K562 (cell line): ENCODE data around the gene SEC61A2. TPM values are rescaled to one million over a fixed set of nuclear protein-coding genes. Genes with fewer than 3 reads are reported as not detected.

Experiments used
- ATAC-seq: fragments of 200-7000 bp; cut with Tn5 transposase; 3 replicates; pipeline ENCODE4 v1.9.1; 2020; ENCODE audit warnings: moderate library complexity
- BruUV-seq: library from RNA; stranded (reverse); fragments of 400-500 nt; replicated peaks from 2 replicates; lab custom pipeline; 2021; lab: Mats Ljungman, UMichigan
- CTCF ChIA-PET: fragments of 300-600 bp; formaldehyde crosslinking; extraction: SDS; loops from one replicate; lab custom pipeline; 2021; ENCODE audit warnings: low intra/inter-chr PET ratio; lab: Yijun Ruan, JAX
- POLR2A ChIA-PET: fragments of 300-600, 350-650 bp; sonication (Branson Sonifier 250); formaldehyde crosslinking; extraction: SDS; loops from one replicate; lab custom pipeline; 2021; ENCODE audit warnings: antibody characterized with exemption, inconsistent platforms; lab: Yijun Ruan, JAX
- DNase-seq, 4 experiments: peaks; one replicate each; pipeline versions ENCODE4 v3.0.0 to v3.0.0-alpha.2; 2011 to 2018; ENCODE audit warnings: low spot score in 3 of 4, mixed read lengths in 3 of 4; ENCODE audit errors: extremely low read depth in 1 of 4
- FAIRE-seq: peaks from 2 replicates; lab custom pipeline; 2011; peaks lifted over from hg19 to GRCh38; lab: Jason Lieb, UNC
- H2AFZ ChIP-seq: 2 replicates; pipeline ENCODE4 v1.6.0; 2011; ENCODE audit warnings: low read depth, low read length, control low read depth, inconsistent platforms
- H3K27ac ChIP-seq: fragments of 200-600 bp; 3 replicates; pipeline ENCODE4 v1.8.0; 2011; ENCODE audit warnings: low read depth, mild to moderate bottlenecking, control low read depth, inconsistent platforms, low read length, moderate library complexity, mixed read lengths; ENCODE audit errors: extremely low read depth
- H3K27me3 ChIP-seq, 2 experiments: fragments of 300-600 bp in 1 of 2; 2 replicates in 1 of 2; 3 replicates in 1 of 2; pipeline versions ENCODE4 v1.6.0 to v1.8.0; 2011; ENCODE audit warnings: inconsistent platforms in 2 of 2, low read length in 2 of 2, mild to moderate bottlenecking in 1 of 2, mixed read lengths in 1 of 2, moderate library complexity in 1 of 2; ENCODE audit not compliant: control insufficient read depth in 2 of 2, insufficient read depth in 2 of 2
- H3K36me3 ChIP-seq: fragments of 300-600 bp; 3 replicates; pipeline ENCODE4 v1.8.0; 2011; ENCODE audit warnings: mild to moderate bottlenecking, low read length, inconsistent platforms; ENCODE audit not compliant: control insufficient read depth, insufficient read depth
- H3K4me1 ChIP-seq, 2 experiments: fragments of 200-600 bp in 1 of 2; replicated peaks in 1 of 2; 2 replicates in 1 of 2; 3 replicates in 1 of 2; pipeline versions ENCODE4 v1.5.1 to v1.8.0; 2011; ENCODE audit warnings: inconsistent platforms in 2 of 2, low read length in 2 of 2, mild to moderate bottlenecking in 1 of 2, mixed read lengths in 1 of 2, moderate library complexity in 1 of 2; ENCODE audit not compliant: control insufficient read depth in 2 of 2, insufficient read depth in 2 of 2
- H3K4me2 ChIP-seq: 2 replicates; pipeline ENCODE4 v1.6.1; 2011; ENCODE audit warnings: low read length, control low read depth, inconsistent platforms, mixed read lengths; ENCODE audit not compliant: insufficient read depth
- H3K4me3 ChIP-seq: fragments of 200-600 bp; sonication (generic), shearing (Covaris generic); 2 replicates; pipeline ENCODE4 v1.5.1; 2016; ENCODE audit warnings: control low read depth, inconsistent platforms
- H3K79me2 ChIP-seq: fragments of 200-600 bp; 3 replicates; pipeline ENCODE4 v1.8.0; 2011; ENCODE audit warnings: low read length, inconsistent platforms; ENCODE audit not compliant: control insufficient read depth, insufficient read depth
- H3K9ac ChIP-seq, 2 experiments: 2 replicates each; pipeline versions ENCODE4 v1.6.0 to v1.6.1; 2011; ENCODE audit warnings: low read depth in 2 of 2, low read length in 2 of 2, control low read depth in 1 of 2, inconsistent platforms in 1 of 2, mild to moderate bottlenecking in 1 of 2, mixed read lengths in 1 of 2; ENCODE audit not compliant: insufficient read depth in 1 of 2
- H3K9me1 ChIP-seq: one replicate; pipeline ENCODE4 v1.6.0; 2011; ENCODE audit warnings: inconsistent platforms, mild to moderate bottlenecking, low read length, moderate library complexity; ENCODE audit not compliant: control insufficient read depth, insufficient read depth
- H3K9me3 ChIP-seq: replicated peaks from 2 replicates; pipeline ENCODE4 v1.5.1; 2011; ENCODE audit warnings: low read depth, low read length, inconsistent platforms; ENCODE audit not compliant: control insufficient read depth, insufficient read depth
- H4K20me1 ChIP-seq: replicated peaks from 2 replicates; pipeline ENCODE4 v1.6.1; 2011; ENCODE audit warnings: low read length, inconsistent platforms, mixed read lengths; ENCODE audit not compliant: control insufficient read depth, insufficient read depth
- ATF6 ChIP-seq: sonication (generic); formaldehyde crosslinking; IDR thresholded peaks from 2 replicates; pipeline ENCODE4 v1.4.0; 2020; ENCODE audit warnings: mild to moderate bottlenecking, missing genetic modification reagents
- CBX1 ChIP-seq: sonication (generic); IDR thresholded peaks from 2 replicates; pipeline ENCODE4 v1.6.1; 2016; ENCODE audit warnings: antibody characterized with exemption, low read depth, mild to moderate bottlenecking
- ETV1 ChIP-seq: fragments of 450-650 bp; conservative IDR thresholded peaks from 2 replicates; pipeline ENCODE4 v1.6.1; 2016; ENCODE audit warnings: missing genetic modification characterization, control low read depth, low read depth, missing compliant biosample characterization
- KDM4B ChIP-seq, 2 experiments: fragments of 450-650 bp in 1 of 2; sonication (generic) in 1 of 2; IDR thresholded peaks; 2 replicates each; pipeline ENCODE4 v1.6.1; 2016 to 2017; ENCODE audit warnings: borderline replicate concordance in 2 of 2, antibody characterized with exemption in 1 of 2, low read depth in 1 of 2, mild to moderate bottlenecking in 1 of 2
- KLF1 ChIP-seq: fragments of 450-650 bp; IDR thresholded peaks from 2 replicates; pipeline ENCODE4 v1.6.1; 2016; ENCODE audit warnings: missing genetic modification characterization, missing compliant biosample characterization
- MED1 ChIP-seq: sonication (generic); formaldehyde crosslinking; IDR thresholded peaks from 2 replicates; pipeline ENCODE4 v1.8.1; 2023; ENCODE audit warnings: missing genetic modification reagents, borderline replicate concordance
- MTA1 ChIP-seq: fragments of 450-650 bp; IDR thresholded peaks from 2 replicates; pipeline ENCODE4 v1.6.1; 2017; ENCODE audit warnings: borderline replicate concordance
- SIN3B ChIP-seq: fragments of 450-650 bp; IDR thresholded peaks from 2 replicates; pipeline ENCODE4 v1.6.1; 2017; ENCODE audit warnings: low read depth, mild to moderate bottlenecking, moderate library complexity
- SLC30A9 ChIP-seq: fragments of 250-450 bp; sonication (Bioruptor Pico); IDR thresholded peaks from 2 replicates; pipeline ENCODE4 v1.8.0; 2022; ENCODE audit warnings: mild to moderate bottlenecking, moderate library complexity
- SOX6 ChIP-seq: fragments of 450-650 bp; IDR thresholded peaks from 2 replicates; pipeline ENCODE4 v1.6.1; 2014; ENCODE audit warnings: mild to moderate bottlenecking
- TAF15 ChIP-seq: fragments of 200-400 bp; formaldehyde crosslinking; IDR thresholded peaks from 2 replicates; pipeline ENCODE4 v1.6.1; 2017; ENCODE audit warnings: mild to moderate bottlenecking, low read depth, low read length, moderate library complexity
- XRCC4 ChIP-seq: IDR thresholded peaks from one replicate; pipeline ENCODE4 v1.6.1; 2011; ENCODE audit not compliant: insufficient read depth, insufficient read length; ENCODE audit errors: extremely low read depth
- ZNF224 ChIP-seq: sonication (generic); formaldehyde crosslinking; IDR thresholded peaks from 2 replicates; pipeline ENCODE4 v1.8.0; 2022; ENCODE audit warnings: mild to moderate bottlenecking, missing genetic modification reagents
- ZNF280A ChIP-seq: fragments of 450-650 bp; IDR thresholded peaks from 2 replicates; pipeline ENCODE4 v1.6.1; 2018; ENCODE audit warnings: mild to moderate bottlenecking, low read depth; ENCODE audit not compliant: partially characterized antibody
- ZNF41 ChIP-seq: fragments of 250-450 bp; sonication (Bioruptor Pico); conservative IDR thresholded peaks from 2 replicates; pipeline ENCODE4 v1.4.0; 2020; ENCODE audit warnings: mild to moderate bottlenecking
- WGBS: fragments of 100-300 bp; shearing (Covaris generic); methylation state at CpG from one replicate; pipeline ENCODE4 v1.1.6; 2016; ENCODE audit warnings: low coverage, mixed read lengths; ENCODE audit not compliant: insufficient coverage; ENCODE audit errors: missing lambda C conversion rate; 5-methylcytosine and 5-hydroxymethylcytosine counted together
- in situ Hi-C: fragments of 300-500 bp; cut with MboI; formaldehyde crosslinking; loops from 4 replicates; pipeline ENCODE4 v1.15.0; 2018; ENCODE audit warnings: inconsistent platforms, mixed read lengths
- intact Hi-C: fragments of 100-400 bp; cut with micrococcal nuclease; formaldehyde crosslinking; loops from 2 replicates; pipeline ENCODE4 v1.14.2; 2022
- polyA plus RNA-seq, 8 experiments: library from polyadenylated mRNA; depleted of rRNA in 4 of 8; stranded (reverse) in 5 of 8; unstranded in 3 of 8; fragments of >200 nt; fragmentation: Nextera tagmentation in 2 of 8; fragmentation: Illumina TruSeq in 1 of 8; extraction: Ambion mirVana in 2 of 8; extraction: Trizol in 1 of 8; gene quantifications; 2 replicates each; pipeline versions ENCODE4 v1.2.1 to v1.2.3, GENCODE V29; 2011 to 2014; ENCODE audit warnings: inconsistent platforms in 1 of 8, missing spikeins in 1 of 8
- total RNA-seq, 7 experiments: library from RNA; depleted of rRNA in 6 of 7; stranded (reverse); fragments of >200 nt in 6 of 7; fragmentation: Illumina TruSeq in 2 of 7; extraction: Trizol in 2 of 7; gene quantifications; 2 replicates each; pipeline versions ENCODE4 v1.2.1 to v1.2.3, GENCODE V29; 2011 to 2021; ENCODE audit warnings: low replicate concordance in 1 of 7

SEC61A2 gene
- total and polyA plus RNA-seq, 9 of the 15 experiments (the other 6 are each of a cell fraction or from before 2014, with no cell fraction given) = 1.2 to 9.7 (median 3.9) TPM

GRCh38 chr10:12207114-12207513 is 77.6 kb downstream of the SEC61A2 start:
- no TSS peak for BruUV-seq
- in situ Hi-C loops (no loop called here), intact Hi-C loops (no loop called here)
- peaks cover 44% of the 10 kb centered on the region; the same call in 2 of the 3 replicates for H3K79me2 ChIP-seq
- no peak overlapping the region for H2AFZ ChIP-seq
- no peak overlapping the region for H3K4me2 ChIP-seq
- CTCF ChIA-PET = interaction anchor here (0.6 kb wide), 1 partner anchor 523 kb away, joined by 3 read pairs; no protein-coding TSS in a partner anchor
- no peak for ATAC-seq
- FAIRE-seq = no peak
- H3K4me1 ChIP-seq = peaks cover 0 to 10% of the 10 kb centered on the region in 2 experiments; a peak in 3 of 5 replicates
- no peaks in the 10 kb centered on the region for H3K27me3 ChIP-seq
- H3K9me3 ChIP-seq = no peaks in the 10 kb centered on the region
- WGBS = 63% methylated on average over 3 of the region's 3 CpGs
- POLR2A ChIA-PET = interaction anchor here (0.6 kb wide), 1 partner anchor 11 kb away, joined by 3 read pairs; the partner anchor contains the start of genes CDC123 and NUDT5
- TF ChIP-seq SIN3B = no peak
- no peak for TF ChIP-seq ETV1 (tag)
- TF ChIP-seq CBX1 = no peak
- TF ChIP-seq TAF15 = no peak
- TF ChIP-seq ATF6 (CRISPR knock-in tag) = no peak
- no peak for TF ChIP-seq ZNF280A
- no peak for TF ChIP-seq XRCC4
- TF ChIP-seq MED1 (CRISPR knock-in tag) = no peak
- no peak for TF ChIP-seq KLF1 (tag)
- no peak for TF ChIP-seq SLC30A9 (CRISPR knock-in tag)
- TF ChIP-seq KDM4B (IDR thresholded peaks at IDR 0.05; ENCODE audit: borderline replicate concordance in 2 of 2, low read depth in 1 of 2) = no peak
- TF ChIP-seq MTA1 = no peak
- TF ChIP-seq SOX6 = no peak
- no peak for TF ChIP-seq ZNF224 (CRISPR knock-in tag)
- no peak for TF ChIP-seq ZNF41 (CRISPR knock-in tag)
- DNase-seq = no peak
- H3K27ac ChIP-seq = no peak overlapping the region
- no peaks in the 10 kb centered on the region for H4K20me1 ChIP-seq
- no peak overlapping the region for H3K4me3 ChIP-seq
- H3K9ac ChIP-seq = no peak overlapping the region
- no peaks in the 10 kb centered on the region for H3K9me1 ChIP-seq
- peaks cover 73% of the 10 kb centered on the region for H3K36me3 ChIP-seq
